ENCODE results near the gene RBMS3. TPM values are rescaled to one million over a fixed set of nuclear protein-coding genes. Genes with fewer than 3 reads are reported as not detected.

RBMS3 gene
- total RNA-seq, 1 experiment from 2014 or later, result 0.42 TPM

GRCh38 chr3:29318251-29318650 lies 37.4 kb downstream of the RBMS3 start:
- TF ChIP-seq SRF (IDR thresholded peaks at IDR 0.05; ENCODE audit: low read depth) (no peak), ZNF274 (IDR thresholded peaks at IDR 0.05; ENCODE audit: low read depth, low read length) (no peak), CBX3 (IDR thresholded peaks at IDR 0.05; ENCODE audit: low read depth) (no peak), YY1 (IDR thresholded peaks at IDR 0.05; ENCODE audit: extremely low read depth, insufficient replicate concordance, low read depth, low read length) (no peak), ZBTB33 (IDR thresholded peaks at IDR 0.05; ENCODE audit: extremely low read depth, insufficient replicate concordance, low read length) (no peak), POLR2AphosphoS5 (IDR thresholded peaks at IDR 0.05; ENCODE audit: low read depth, low read length) (no peak), POLR2A (IDR thresholded peaks at IDR 0.05; ENCODE audit: borderline replicate concordance, extremely low read depth, insufficient read depth, insufficient read length) (no peak), EZH2 (IDR thresholded peaks at IDR 0.05) (no peak), JUND (IDR thresholded peaks at IDR 0.05) (no peak), ZFX (IDR thresholded peaks at IDR 0.05) (no peak), ELF1 (IDR thresholded peaks at IDR 0.05; ENCODE audit: borderline replicate concordance, low read depth) (no peak), SIN3A (IDR thresholded peaks at IDR 0.05; ENCODE audit: low read depth) (no peak), RAD21 (IDR thresholded peaks at IDR 0.05; ENCODE audit: low read depth) (no peak), REST (IDR thresholded peaks at IDR 0.05; ENCODE audit: low read depth) (no peak), SP1 (IDR thresholded peaks at IDR 0.05; ENCODE audit: low read depth) (no peak), ATF3 (IDR thresholded peaks at IDR 0.05) (no peak), FOSL1 (IDR thresholded peaks at IDR 0.05; ENCODE audit: low read depth) (no peak), TCF7L2 (IDR thresholded peaks at IDR 0.05; ENCODE audit: borderline replicate concordance, extremely low read depth, insufficient read depth, insufficient read length) (no peak), MAX (IDR thresholded peaks at IDR 0.05) (no peak), CTCF (IDR thresholded peaks at IDR 0.05 in 2 of 3, conservative IDR thresholded peaks at IDR 0.05 in 1 of 3; ENCODE audit: borderline replicate concordance in 1 of 3, insufficient read depth in 1 of 3, low read depth in 2 of 3, low read length in 2 of 3) (no peak)
- no peaks in the 10 kb centered on the region for H3K4me1 ChIP-seq (ENCODE audit: control insufficient read depth in 1 of 2, insufficient read depth in 2 of 2, low read length in 2 of 2)
- DNase-seq (ENCODE audit: low read depth, low spot score) (no peak), ATAC-seq (no peak)
- RAD21 ChIA-PET (ENCODE audit: low non-redundant PET in 1 of 2, low total read pairs in 2 of 2, uncharacterized antibody in 2 of 2, unreplicated experiment in 2 of 2), result no interaction called here
- no peaks in the 10 kb centered on the region for H3K27me3 ChIP-seq (ENCODE audit: insufficient read depth, low read length)
- H3K9ac ChIP-seq (ENCODE audit: low read length), result no peak overlapping the region
- no peak overlapping the region for H3K27ac ChIP-seq (ENCODE audit: low read depth, low read length)
- CTCF ChIA-PET, result no interaction called here
- no TSS peak for BruUV-seq (replicated peaks)
- intact Hi-C loops (cut with micrococcal nuclease), result no loop called here
- H3K4me2 ChIP-seq (ENCODE audit: low read length), result no peak overlapping the region
- H4K20me1 ChIP-seq (ENCODE audit: insufficient read depth), result no peaks in the 10 kb centered on the region
- H3K79me2 ChIP-seq (ENCODE audit: insufficient read depth, low read length), result no peaks in the 10 kb centered on the region
- no peaks in the 10 kb centered on the region for H3K9me2 ChIP-seq (ENCODE audit: insufficient read depth)
- no peak overlapping the region for H3K4me3 ChIP-seq (replicated peaks in 1 of 2; ENCODE audit: low read depth in 1 of 2, low read length in 2 of 2)
- H3K9me3 ChIP-seq (ENCODE audit: control insufficient read depth in 1 of 2, insufficient read depth in 1 of 2, low read depth in 1 of 2, low read length in 2 of 2), result no peaks in the 10 kb centered on the region
- H3K36me3 ChIP-seq (ENCODE audit: control insufficient read depth in 1 of 2, insufficient read depth in 2 of 2, low read length in 2 of 2), result no peaks in the 10 kb centered on the region
- POLR2A ChIA-PET, result no interaction called here
- no peak overlapping the region for H2AFZ ChIP-seq (ENCODE audit: low read depth, low read length, poor library complexity, severe bottlenecking)

All from HCT116 (cell line).